C4-2B (cell line): Measurements from ENCODE around the gene SREBF2.

ENCODE experiments used
- ZFX ChIP-seq: fragments of 450-650 bp; IDR thresholded peaks from 2 replicates; pipeline ENCODE4 v1.6.1; 2017
- TF ChIP-seq, protein P1 (sequence below): fragments of 450-650 bp; conservative IDR thresholded peaks from 2 replicates; pipeline ENCODE4 v1.5.1; 2017; ENCODE audit warnings: mild to moderate bottlenecking

- TF ChIP-seq, protein P1, sequence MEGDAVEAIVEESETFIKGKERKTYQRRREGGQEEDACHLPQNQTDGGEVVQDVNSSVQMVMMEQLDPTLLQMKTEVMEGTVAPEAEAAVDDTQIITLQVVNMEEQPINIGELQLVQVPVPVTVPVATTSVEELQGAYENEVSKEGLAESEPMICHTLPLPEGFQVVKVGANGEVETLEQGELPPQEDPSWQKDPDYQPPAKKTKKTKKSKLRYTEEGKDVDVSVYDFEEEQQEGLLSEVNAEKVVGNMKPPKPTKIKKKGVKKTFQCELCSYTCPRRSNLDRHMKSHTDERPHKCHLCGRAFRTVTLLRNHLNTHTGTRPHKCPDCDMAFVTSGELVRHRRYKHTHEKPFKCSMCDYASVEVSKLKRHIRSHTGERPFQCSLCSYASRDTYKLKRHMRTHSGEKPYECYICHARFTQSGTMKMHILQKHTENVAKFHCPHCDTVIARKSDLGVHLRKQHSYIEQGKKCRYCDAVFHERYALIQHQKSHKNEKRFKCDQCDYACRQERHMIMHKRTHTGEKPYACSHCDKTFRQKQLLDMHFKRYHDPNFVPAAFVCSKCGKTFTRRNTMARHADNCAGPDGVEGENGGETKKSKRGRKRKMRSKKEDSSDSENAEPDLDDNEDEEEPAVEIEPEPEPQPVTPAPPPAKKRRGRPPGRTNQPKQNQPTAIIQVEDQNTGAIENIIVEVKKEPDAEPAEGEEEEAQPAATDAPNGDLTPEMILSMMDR: no peak
- TF ChIP-seq ZFX: no peak
Measured at GRCh38 chr22:41951898-41952474, 119.1 kb downstream of the SREBF2 start, which contains the start of gene SMIM45.
